Measurements from ENCODE around the gene AKR1C3. TPM values are rescaled to one million over a fixed set of nuclear protein-coding genes. Genes with fewer than 3 reads are reported as not detected.

Gene AKR1C3
- total and polyA plus RNA-seq, 2 donors (not counting 3 experiments of a cell fraction or from before 2014, with no cell fraction given) = 27.4 to 32.2 TPM

GRCh38 chr10:5092848-5093790 lies 1.1 kb upstream of the AKR1C3 start:
- H3K9me3 ChIP-seq (replicated peaks; ENCODE audit: control insufficient read depth, insufficient read depth, low read length) = no peaks in the 10 kb centered on the region
- H3K4me2 ChIP-seq (ENCODE audit: insufficient read depth, low read length) = no peak overlapping the region
- FAIRE-seq = no peak
- no peaks in the 10 kb centered on the region for H3K27me3 ChIP-seq (ENCODE audit: control insufficient read depth in 2 of 2, insufficient read depth in 2 of 2, low read length in 2 of 2)
- intact Hi-C loops (cut with micrococcal nuclease) (loop anchor here (5.0 kb wide), 2 partner anchors 71 to 189 kb away; no protein-coding TSS in a partner anchor), dilution Hi-C loops (cut with MboI; ENCODE audit: extremely low pct_ligation_motif_present, low sequenced_read_pairs) (no loop called here)
- no peak overlapping the region for H3K27ac ChIP-seq (ENCODE audit: insufficient read depth, low read depth, low read length)
- H3K9me1 ChIP-seq (replicated peaks; ENCODE audit: control insufficient read depth, extremely low read depth, insufficient read depth, low read length) = no peaks in the 10 kb centered on the region
- peaks cover 7% of the 10 kb centered on the region for H3K4me1 ChIP-seq (ENCODE audit: control insufficient read depth, extremely low read depth, insufficient read depth, low read length)
- TF ChIP-seq EZH2 (IDR thresholded peaks at IDR 0.05; ENCODE audit: borderline replicate concordance, low read depth, low read length, severe bottlenecking) (no peak), MYC (IDR thresholded peaks at IDR 0.05; ENCODE audit: low read depth, low read length) (no peak), POLR2A (IDR thresholded peaks at IDR 0.05; ENCODE audit: low read depth, low read length) (no peak), FOS (IDR thresholded peaks at IDR 0.05; ENCODE audit: borderline replicate concordance, insufficient read depth, low read length) (no peak), POLR2AphosphoS5 (IDR thresholded peaks at IDR 0.05; ENCODE audit: insufficient read depth, low read depth, low read length) (no peak), MAX (IDR thresholded peaks at IDR 0.05; ENCODE audit: insufficient read depth, insufficient read length) (no peak), JUN (IDR thresholded peaks at IDR 0.05; ENCODE audit: borderline replicate concordance, insufficient read depth, insufficient read length, low read depth) (no peak), CTCF (IDR thresholded peaks at IDR 0.05; ENCODE audit: extremely low read depth in 1 of 2, insufficient read depth in 1 of 2, low read depth in 1 of 2, low read length in 2 of 2) (no peak), GATA2 (IDR thresholded peaks at IDR 0.05; ENCODE audit: insufficient read depth, insufficient read length, low read depth, low read length) (no peak)
- ChIA-PET CTCF (interaction anchor here (6.8 kb wide), 1 partner anchor 244 kb away, joined by 83 read pairs; no protein-coding TSS in a partner anchor), POLR2A (interaction anchor here (0.6 kb wide), 1 partner anchor 182 kb away, joined by 3 read pairs; no protein-coding TSS in a partner anchor)
- no peaks in the 10 kb centered on the region for H3K36me3 ChIP-seq (ENCODE audit: control insufficient read depth in 2 of 2, extremely low read depth in 1 of 2, insufficient read depth in 2 of 2, low read length in 2 of 2)
- no peak overlapping the region for H2AFZ ChIP-seq (ENCODE audit: low read depth, low read length)
- no peaks in the 10 kb centered on the region for H3K79me2 ChIP-seq (ENCODE audit: control insufficient read depth, insufficient read depth, low read length)
- no peaks in the 10 kb centered on the region for H4K20me1 ChIP-seq (replicated peaks; ENCODE audit: control insufficient read depth, extremely low read depth, insufficient read depth, low read length)
- no TSS peak for BruUV-seq (replicated peaks)
- no peak overlapping the region for H3K4me3 ChIP-seq (replicated peaks in 1 of 3; ENCODE audit: insufficient read depth in 1 of 3, low read depth in 1 of 3, low read length in 3 of 3)
- H3K9ac ChIP-seq (replicated peaks; ENCODE audit: extremely low read depth, insufficient read depth, low read length) = no peak overlapping the region
- DNase-seq (ENCODE audit: low read depth, low spot score) = no peak
